OCI-LY3 (cell line): ENCODE results near the gene PRR27.

Source experiments
- EZH2phosphoT487 ChIP-seq: fragments of 200-600 bp; shearing (Covaris generic); IDR thresholded peaks from 2 replicates; pipeline ENCODE4 v1.6.1; 2018; ENCODE audit warnings: antibody characterized with exemption, mixed run types, low read depth
- TF ChIP-seq, protein P1 (sequence below): fragments of 200-600, 300-600 bp; sonication (generic); IDR thresholded peaks from 2 replicates; pipeline ENCODE4 v1.5.1; 2014; ENCODE audit warnings: antibody characterized with exemption, low read length, low read depth

- TF ChIP-seq, protein P1, sequence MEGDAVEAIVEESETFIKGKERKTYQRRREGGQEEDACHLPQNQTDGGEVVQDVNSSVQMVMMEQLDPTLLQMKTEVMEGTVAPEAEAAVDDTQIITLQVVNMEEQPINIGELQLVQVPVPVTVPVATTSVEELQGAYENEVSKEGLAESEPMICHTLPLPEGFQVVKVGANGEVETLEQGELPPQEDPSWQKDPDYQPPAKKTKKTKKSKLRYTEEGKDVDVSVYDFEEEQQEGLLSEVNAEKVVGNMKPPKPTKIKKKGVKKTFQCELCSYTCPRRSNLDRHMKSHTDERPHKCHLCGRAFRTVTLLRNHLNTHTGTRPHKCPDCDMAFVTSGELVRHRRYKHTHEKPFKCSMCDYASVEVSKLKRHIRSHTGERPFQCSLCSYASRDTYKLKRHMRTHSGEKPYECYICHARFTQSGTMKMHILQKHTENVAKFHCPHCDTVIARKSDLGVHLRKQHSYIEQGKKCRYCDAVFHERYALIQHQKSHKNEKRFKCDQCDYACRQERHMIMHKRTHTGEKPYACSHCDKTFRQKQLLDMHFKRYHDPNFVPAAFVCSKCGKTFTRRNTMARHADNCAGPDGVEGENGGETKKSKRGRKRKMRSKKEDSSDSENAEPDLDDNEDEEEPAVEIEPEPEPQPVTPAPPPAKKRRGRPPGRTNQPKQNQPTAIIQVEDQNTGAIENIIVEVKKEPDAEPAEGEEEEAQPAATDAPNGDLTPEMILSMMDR = no peak
- TF ChIP-seq EZH2phosphoT487 = no peak
Measured at GRCh38 chr4:70133473-70133872, 20.6 kb upstream of the PRR27 start.
